KMS-11 (cell line): ENCODE results near the gene NGF.

ENCODE experiments used
- H2AFZ ChIP-seq: fragments of 200-600 bp; sonication (generic); 2 replicates; pipeline ENCODE4 v1.6.1; 2016; ENCODE audit warnings: antibody characterized with exemption, mixed run types, low read depth
- H3K27ac ChIP-seq: fragments of 200-600 bp; sonication (generic); 2 replicates; pipeline ENCODE4 v1.6.1; 2016; ENCODE audit warnings: mild to moderate bottlenecking, mixed run types
- H3K27me3 ChIP-seq: fragments of 200-600 bp; sonication (generic); 2 replicates; pipeline ENCODE4 v1.6.1; 2017; ENCODE audit warnings: mild to moderate bottlenecking, low read depth, mixed run types, moderate library complexity; ENCODE audit not compliant: insufficient read depth
- H3K36me3 ChIP-seq: fragments of 200-600 bp; sonication (generic); 2 replicates; pipeline ENCODE4 v1.6.1; 2017; ENCODE audit warnings: mild to moderate bottlenecking, mixed run types; ENCODE audit not compliant: insufficient read depth
- H3K4me1 ChIP-seq: fragments of 200-600 bp; sonication (generic); 2 replicates; pipeline ENCODE4 v1.6.1; 2016; ENCODE audit warnings: mild to moderate bottlenecking, low read depth, mixed run types; ENCODE audit not compliant: poor library complexity, severe bottlenecking
- H3K4me2 ChIP-seq: fragments of 200-600 bp; sonication (generic); 2 replicates; pipeline ENCODE4 v1.7.0; 2016; ENCODE audit warnings: mild to moderate bottlenecking, mixed run types
- H3K4me3 ChIP-seq: fragments of 200-600 bp; sonication (generic); IDR thresholded peaks from 2 replicates; pipeline ENCODE4 v1.6.1; 2017; ENCODE audit warnings: low read depth, low read length, mixed read lengths; ENCODE audit not compliant: insufficient read depth
- H3K79me2 ChIP-seq: fragments of 200-600 bp; sonication (generic); 2 replicates; pipeline ENCODE4 v1.6.1; 2016; ENCODE audit warnings: low read depth, mixed run types; ENCODE audit not compliant: insufficient read depth
- H3K9ac ChIP-seq: fragments of 200-600 bp; sonication (generic); 2 replicates; pipeline ENCODE4 v1.6.1; 2016; ENCODE audit warnings: mild to moderate bottlenecking, mixed run types
- H4K20me1 ChIP-seq: fragments of 200-600 bp; sonication (generic); 2 replicates; pipeline ENCODE4 v1.6.1; 2016; ENCODE audit warnings: mild to moderate bottlenecking, mixed run types; ENCODE audit not compliant: insufficient read depth
- CTCF ChIP-seq: fragments of 200-600 bp; sonication (generic); conservative IDR thresholded peaks from 2 replicates; pipeline ENCODE4 v1.6.1; 2017; ENCODE audit warnings: low read depth, mild to moderate bottlenecking, antibody characterized with exemption, low read length, moderate library complexity, mixed read lengths

NGF gene

GRCh38 chr1:115289940-115290339, 48.1 kb downstream of the NGF start:
- H3K27me3 ChIP-seq, result no peaks in the 10 kb centered on the region
- no peak overlapping the region for H2AFZ ChIP-seq
- H3K4me3 ChIP-seq, result no peak overlapping the region
- no peaks in the 10 kb centered on the region for H3K79me2 ChIP-seq
- TF ChIP-seq CTCF, result no peak
- H3K4me2 ChIP-seq, result no peak overlapping the region
- H3K9ac ChIP-seq, result no peak overlapping the region
- H3K36me3 ChIP-seq, result no peaks in the 10 kb centered on the region
- H3K27ac ChIP-seq, result no peak overlapping the region
- H4K20me1 ChIP-seq, result no peaks in the 10 kb centered on the region
- peaks cover 9% of the 10 kb centered on the region for H3K4me1 ChIP-seq

GRCh38 chr1:115288591-115289198, 49.4 kb downstream of the NGF start:
- Histone ChIP-seq H2AFZ (no peak overlapping the region), H3K36me3 (no peaks in the 10 kb centered on the region), H3K27ac (no peak overlapping the region), H3K9ac (no peak overlapping the region), H3K79me2 (no peaks in the 10 kb centered on the region), H4K20me1 (no peaks in the 10 kb centered on the region), H3K4me3 (no peak overlapping the region), H3K27me3 (no peaks in the 10 kb centered on the region), H3K4me2 (no peak overlapping the region), H3K4me1 (peaks cover under 1% of the 10 kb centered on the region)
- TF ChIP-seq CTCF, result no peak

DNA sequence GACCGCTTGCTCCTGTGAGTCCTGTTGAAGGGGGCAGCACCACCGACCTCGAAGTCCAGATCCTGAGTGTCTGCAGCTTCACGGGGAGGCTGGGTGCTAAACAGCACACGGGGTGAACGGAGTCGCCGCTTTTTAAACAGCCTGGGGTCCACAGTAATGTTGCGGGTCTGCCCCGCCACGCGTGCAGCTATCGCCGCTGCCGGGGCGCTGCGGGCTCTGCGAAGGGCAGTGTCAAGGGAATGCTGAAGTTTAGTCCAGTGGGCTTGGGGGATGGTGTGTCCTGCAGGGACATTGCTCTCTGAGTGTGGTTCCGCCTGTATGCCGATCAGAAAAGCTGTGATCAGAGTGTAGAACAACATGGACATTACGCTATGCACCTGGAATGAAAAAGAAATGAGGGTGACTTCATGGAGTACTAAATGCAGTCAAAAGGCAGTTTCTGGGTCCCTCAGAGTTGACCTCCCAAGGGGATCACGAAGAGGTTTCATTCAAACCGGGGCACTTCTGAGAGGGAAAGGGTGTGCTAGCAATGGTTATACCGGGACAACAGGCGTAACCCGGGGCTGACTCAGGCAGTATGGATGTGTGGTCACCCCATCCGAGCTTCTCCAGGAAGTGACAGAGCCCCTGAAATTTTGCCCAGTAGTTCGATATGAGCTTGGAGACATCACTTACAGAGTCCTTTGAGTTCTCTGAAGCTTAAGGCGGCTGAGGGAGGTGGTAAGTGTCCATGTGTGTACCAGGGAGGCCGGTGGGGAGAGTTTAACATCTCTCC, 51.4 kb downstream of the NGF start:
- Histone ChIP-seq H2AFZ (no peak overlapping the region), H3K4me2 (no peak overlapping the region)

GRCh38 chr1:115284209-115284608, 53.8 kb downstream of the NGF start:
- Histone ChIP-seq H3K9ac (no peak overlapping the region), H3K79me2 (no peaks in the 10 kb centered on the region), H4K20me1 (no peaks in the 10 kb centered on the region), H2AFZ (no peak overlapping the region), H3K4me3 (no peak overlapping the region), H3K27me3 (no peaks in the 10 kb centered on the region), H3K4me2 (no peak overlapping the region), H3K4me1 (no peaks in the 10 kb centered on the region), H3K27ac (no peak overlapping the region), H3K36me3 (no peaks in the 10 kb centered on the region)
- TF ChIP-seq CTCF, result no peak

More for the DNA sequence above, 51.4 kb downstream of the NGF start:
- no peak overlapping the region for H3K4me3 ChIP-seq
- TF ChIP-seq CTCF, result no peak
- H3K79me2 ChIP-seq, result no peaks in the 10 kb centered on the region
- no peaks in the 10 kb centered on the region for H3K36me3 ChIP-seq
- H3K4me1 ChIP-seq, result no peaks in the 10 kb centered on the region
- H3K9ac ChIP-seq, result no peak overlapping the region
- no peaks in the 10 kb centered on the region for H3K27me3 ChIP-seq
- H4K20me1 ChIP-seq, result no peaks in the 10 kb centered on the region
- no peak overlapping the region for H3K27ac ChIP-seq
